GM23338 (cell line): ENCODE results near the gene ZNF891. TPM values are rescaled to one million over a fixed set of nuclear protein-coding genes. Genes with fewer than 3 reads are reported as not detected.

Experiments
- ATAC-seq: fragments of 200-7000 bp; cut with Tn5 transposase; 3 replicates; pipeline ENCODE4 v1.9.1; 2020
- DNase-seq: peaks from one replicate; pipeline ENCODE4 v3.0.0-alpha.2; 2015; ENCODE audit warnings: low spot score
- H2AFZ ChIP-seq: fragments of 200-600 bp; sonication (generic); 2 replicates; pipeline ENCODE4 v1.8.0; 2016; ENCODE audit warnings: antibody characterized with exemption, mild to moderate bottlenecking, moderate library complexity
- H3F3A ChIP-seq: fragments of 200-600 bp; sonication (generic); replicated peaks from 2 replicates; pipeline ENCODE4 v1.8.0; 2017; ENCODE audit warnings: antibody characterized with exemption, mixed run types, low read depth
- H3K27ac ChIP-seq: fragments of 200-600 bp; sonication (generic); 2 replicates; pipeline ENCODE4 v1.6.1; 2016; ENCODE audit warnings: low read depth
- H3K27me3 ChIP-seq: fragments of 200-600 bp; sonication (generic); 2 replicates; pipeline ENCODE4 v1.8.0; 2016; ENCODE audit warnings: mild to moderate bottlenecking, mixed run types, moderate library complexity; ENCODE audit not compliant: insufficient read depth
- H3K36me3 ChIP-seq: fragments of 200-600 bp; sonication (generic); 2 replicates; pipeline ENCODE4 v1.8.0; 2016; ENCODE audit warnings: mild to moderate bottlenecking; ENCODE audit not compliant: insufficient read depth
- H3K4me1 ChIP-seq: fragments of 200-600 bp; sonication (generic); 2 replicates; pipeline ENCODE4 v1.8.0; 2016; ENCODE audit warnings: mild to moderate bottlenecking, moderate library complexity; ENCODE audit not compliant: insufficient read depth
- H3K4me2 ChIP-seq: fragments of 200-600 bp; sonication (generic); 2 replicates; pipeline ENCODE4 v1.7.1; 2017; ENCODE audit warnings: mixed run types
- H3K4me3 ChIP-seq: fragments of 200-600 bp; sonication (generic); 2 replicates; pipeline ENCODE4 v1.6.1; 2016; ENCODE audit warnings: mixed run types
- H3K79me2 ChIP-seq: fragments of 200-600 bp; sonication (generic); replicated peaks from 2 replicates; pipeline ENCODE4 v1.8.0; 2017; ENCODE audit warnings: mild to moderate bottlenecking; ENCODE audit not compliant: insufficient read depth
- H3K9me2 ChIP-seq: fragments of 200-600 bp; sonication (generic); 2 replicates; pipeline ENCODE4 v1.8.0; 2017; ENCODE audit not compliant: insufficient read depth
- H4K20me1 ChIP-seq: fragments of 200-600 bp; sonication (generic); replicated peaks from 2 replicates; pipeline ENCODE4 v1.8.0; 2017; ENCODE audit warnings: mild to moderate bottlenecking; ENCODE audit not compliant: insufficient read depth
- H3K27ac Mint-ChIP-seq: 2 replicates; pipeline ENCODE4 v1.8.0; 2020; ENCODE audit warnings: inconsistent platforms, mild to moderate bottlenecking, moderate library complexity, mixed read lengths
- H3K27me3 Mint-ChIP-seq: 3 replicates; pipeline ENCODE4 v1.8.0; 2022; ENCODE audit warnings: low read depth, mild to moderate bottlenecking, moderate library complexity, mixed read lengths, inconsistent platforms; ENCODE audit not compliant: insufficient read depth, poor library complexity
- H3K36me3 Mint-ChIP-seq: 3 replicates; pipeline ENCODE4 v1.8.0; 2021; ENCODE audit warnings: low read depth, mild to moderate bottlenecking, inconsistent platforms, moderate library complexity, mixed read lengths
- H3K4me1 Mint-ChIP-seq: 3 replicates; pipeline ENCODE4 v1.8.0; 2020; ENCODE audit warnings: mild to moderate bottlenecking, inconsistent platforms, mixed read lengths
- H3K4me3 Mint-ChIP-seq: 3 replicates; pipeline ENCODE4 v1.8.0; 2021; ENCODE audit warnings: moderate library complexity, mild to moderate bottlenecking, inconsistent platforms, mixed read lengths
- H3K9me3 Mint-ChIP-seq: 3 replicates; pipeline ENCODE4 v1.8.0; 2020; ENCODE audit warnings: moderate library complexity, mild to moderate bottlenecking, inconsistent platforms, mixed read lengths
- EZH2phosphoT487 ChIP-seq: fragments of 200-600 bp; sonication (generic); IDR thresholded peaks from one replicate; pipeline ENCODE4 v1.8.1; 2018; ENCODE audit warnings: antibody characterized with exemption; ENCODE audit not compliant: unreplicated experiment
- JUNB ChIP-seq: IDR thresholded peaks from one replicate; pipeline ENCODE4 v1.6.1; 2016; ENCODE audit warnings: antibody characterized with exemption; ENCODE audit not compliant: unreplicated experiment
- NANOG ChIP-seq: IDR thresholded peaks from 2 replicates; pipeline ENCODE4 v1.6.1; 2016; ENCODE audit warnings: antibody characterized with exemption, borderline replicate concordance
- POLR2AphosphoS5 ChIP-seq: IDR thresholded peaks from 2 replicates; pipeline ENCODE4 v1.6.1; 2016; ENCODE audit warnings: antibody characterized with exemption, low read depth
- STAT1 ChIP-seq: IDR thresholded peaks from one replicate; pipeline ENCODE4 v1.6.1; 2016; ENCODE audit warnings: antibody characterized with exemption; ENCODE audit not compliant: unreplicated experiment
- ZNF114 ChIP-seq: fragments of 250-450 bp; sonication (Bioruptor Pico); IDR thresholded peaks from 2 replicates; pipeline ENCODE4 v1.5.0; 2020; ENCODE audit warnings: mild to moderate bottlenecking, moderate library complexity
- ZNF331 ChIP-seq: fragments of 250-450 bp; sonication (Bioruptor Pico); IDR thresholded peaks from 2 replicates; pipeline ENCODE4 v1.5.0; 2020; ENCODE audit warnings: low read depth, mild to moderate bottlenecking, moderate library complexity
- polyA plus RNA-seq: library from polyadenylated mRNA; unstranded; fragments of >200 nt; fragmentation: Nextera tagmentation; extraction: Ambion mirVana; gene quantifications from 2 replicates; pipeline ENCODE4 v1.2.1, GENCODE V29; 2016
- total RNA-seq: library from RNA; depleted of rRNA; stranded (reverse); fragments of >200 nt; shearing (Covaris generic); gene quantifications from 2 replicates; pipeline ENCODE4 v1.2.3, GENCODE V29; 2014
- TF ChIP-seq, protein P1 (sequence below), 2 experiments: fragments of 200-600 bp in 1 of 2; sonication (generic) in 1 of 2; conservative IDR thresholded peaks; 2 replicates each; pipeline versions ENCODE4 v1.5.1 to v1.6.1; 2016 to 2017; ENCODE audit warnings: antibody characterized with exemption in 2 of 2, low read depth in 2 of 2, mild to moderate bottlenecking in 2 of 2, moderate library complexity in 1 of 2
- TF ChIP-seq, protein P2 (sequence below): IDR thresholded peaks from one replicate; pipeline ENCODE4 v1.6.1; 2018; ENCODE audit warnings: antibody characterized with exemption; ENCODE audit not compliant: unreplicated experiment
- TF ChIP-seq, protein P3 (sequence below): fragments of 250-450 bp; sonication (Bioruptor Pico); IDR thresholded peaks from 2 replicates; pipeline ENCODE4 v1.5.0; 2020; ENCODE audit warnings: mild to moderate bottlenecking, moderate library complexity

The ZNF891 gene
- total and polyA plus RNA-seq, 2 experiments from 2014 or later: 1.8 to 5.4 TPM

DNA sequence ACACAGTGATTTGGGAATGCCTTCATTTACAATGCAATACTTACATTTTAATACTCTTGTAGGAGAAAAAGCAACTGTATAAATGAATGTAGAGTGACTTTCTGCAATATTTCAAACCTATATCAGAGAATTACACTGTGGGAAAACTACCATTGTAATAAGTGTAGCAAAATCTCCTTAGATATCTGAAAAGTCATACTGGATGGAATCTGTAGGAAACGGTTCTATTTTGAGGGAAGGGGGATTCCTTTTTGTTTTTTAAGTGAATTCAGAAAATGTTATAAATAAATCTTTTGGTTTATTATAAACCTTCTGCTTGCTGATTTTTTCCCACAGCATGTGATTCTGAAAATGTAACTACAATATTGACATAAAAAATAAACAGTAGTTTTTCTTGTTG, 23.0 kb downstream of the ZNF891 start:
- H3K27me3 ChIP-seq: no peaks in the 10 kb centered on the region
- Mint-ChIP-seq H3K27ac (no peak overlapping the region), H3K36me3 (peaks cover 99% of the 10 kb centered on the region), H3K27me3 (no peaks in the 10 kb centered on the region), H3K4me3 (no peak overlapping the region), H3K9me3 (peaks cover 98% of the 10 kb centered on the region), H3K4me1 (no peaks in the 10 kb centered on the region)
- DNase-seq (no peak), ATAC-seq (no peak)
- TF ChIP-seq POLR2AphosphoS5: no peak
- TF ChIP-seq, protein P1, sequence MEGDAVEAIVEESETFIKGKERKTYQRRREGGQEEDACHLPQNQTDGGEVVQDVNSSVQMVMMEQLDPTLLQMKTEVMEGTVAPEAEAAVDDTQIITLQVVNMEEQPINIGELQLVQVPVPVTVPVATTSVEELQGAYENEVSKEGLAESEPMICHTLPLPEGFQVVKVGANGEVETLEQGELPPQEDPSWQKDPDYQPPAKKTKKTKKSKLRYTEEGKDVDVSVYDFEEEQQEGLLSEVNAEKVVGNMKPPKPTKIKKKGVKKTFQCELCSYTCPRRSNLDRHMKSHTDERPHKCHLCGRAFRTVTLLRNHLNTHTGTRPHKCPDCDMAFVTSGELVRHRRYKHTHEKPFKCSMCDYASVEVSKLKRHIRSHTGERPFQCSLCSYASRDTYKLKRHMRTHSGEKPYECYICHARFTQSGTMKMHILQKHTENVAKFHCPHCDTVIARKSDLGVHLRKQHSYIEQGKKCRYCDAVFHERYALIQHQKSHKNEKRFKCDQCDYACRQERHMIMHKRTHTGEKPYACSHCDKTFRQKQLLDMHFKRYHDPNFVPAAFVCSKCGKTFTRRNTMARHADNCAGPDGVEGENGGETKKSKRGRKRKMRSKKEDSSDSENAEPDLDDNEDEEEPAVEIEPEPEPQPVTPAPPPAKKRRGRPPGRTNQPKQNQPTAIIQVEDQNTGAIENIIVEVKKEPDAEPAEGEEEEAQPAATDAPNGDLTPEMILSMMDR (conservative IDR thresholded peaks at IDR 0.05; ENCODE audit: low read depth in 2 of 2): no peak
- TF ChIP-seq NANOG: no peak
- TF ChIP-seq STAT1: no peak
- no peak for TF ChIP-seq EZH2phosphoT487
- TF ChIP-seq ZNF114 (CRISPR knock-in tag): no peak
- TF ChIP-seq, protein P2, sequence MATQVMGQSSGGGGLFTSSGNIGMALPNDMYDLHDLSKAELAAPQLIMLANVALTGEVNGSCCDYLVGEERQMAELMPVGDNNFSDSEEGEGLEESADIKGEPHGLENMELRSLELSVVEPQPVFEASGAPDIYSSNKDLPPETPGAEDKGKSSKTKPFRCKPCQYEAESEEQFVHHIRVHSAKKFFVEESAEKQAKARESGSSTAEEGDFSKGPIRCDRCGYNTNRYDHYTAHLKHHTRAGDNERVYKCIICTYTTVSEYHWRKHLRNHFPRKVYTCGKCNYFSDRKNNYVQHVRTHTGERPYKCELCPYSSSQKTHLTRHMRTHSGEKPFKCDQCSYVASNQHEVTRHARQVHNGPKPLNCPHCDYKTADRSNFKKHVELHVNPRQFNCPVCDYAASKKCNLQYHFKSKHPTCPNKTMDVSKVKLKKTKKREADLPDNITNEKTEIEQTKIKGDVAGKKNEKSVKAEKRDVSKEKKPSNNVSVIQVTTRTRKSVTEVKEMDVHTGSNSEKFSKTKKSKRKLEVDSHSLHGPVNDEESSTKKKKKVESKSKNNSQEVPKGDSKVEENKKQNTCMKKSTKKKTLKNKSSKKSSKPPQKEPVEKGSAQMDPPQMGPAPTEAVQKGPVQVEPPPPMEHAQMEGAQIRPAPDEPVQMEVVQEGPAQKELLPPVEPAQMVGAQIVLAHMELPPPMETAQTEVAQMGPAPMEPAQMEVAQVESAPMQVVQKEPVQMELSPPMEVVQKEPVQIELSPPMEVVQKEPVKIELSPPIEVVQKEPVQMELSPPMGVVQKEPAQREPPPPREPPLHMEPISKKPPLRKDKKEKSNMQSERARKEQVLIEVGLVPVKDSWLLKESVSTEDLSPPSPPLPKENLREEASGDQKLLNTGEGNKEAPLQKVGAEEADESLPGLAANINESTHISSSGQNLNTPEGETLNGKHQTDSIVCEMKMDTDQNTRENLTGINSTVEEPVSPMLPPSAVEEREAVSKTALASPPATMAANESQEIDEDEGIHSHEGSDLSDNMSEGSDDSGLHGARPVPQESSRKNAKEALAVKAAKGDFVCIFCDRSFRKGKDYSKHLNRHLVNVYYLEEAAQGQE: no peak
- TF ChIP-seq ZNF331: no peak
- TF ChIP-seq, protein P3, sequence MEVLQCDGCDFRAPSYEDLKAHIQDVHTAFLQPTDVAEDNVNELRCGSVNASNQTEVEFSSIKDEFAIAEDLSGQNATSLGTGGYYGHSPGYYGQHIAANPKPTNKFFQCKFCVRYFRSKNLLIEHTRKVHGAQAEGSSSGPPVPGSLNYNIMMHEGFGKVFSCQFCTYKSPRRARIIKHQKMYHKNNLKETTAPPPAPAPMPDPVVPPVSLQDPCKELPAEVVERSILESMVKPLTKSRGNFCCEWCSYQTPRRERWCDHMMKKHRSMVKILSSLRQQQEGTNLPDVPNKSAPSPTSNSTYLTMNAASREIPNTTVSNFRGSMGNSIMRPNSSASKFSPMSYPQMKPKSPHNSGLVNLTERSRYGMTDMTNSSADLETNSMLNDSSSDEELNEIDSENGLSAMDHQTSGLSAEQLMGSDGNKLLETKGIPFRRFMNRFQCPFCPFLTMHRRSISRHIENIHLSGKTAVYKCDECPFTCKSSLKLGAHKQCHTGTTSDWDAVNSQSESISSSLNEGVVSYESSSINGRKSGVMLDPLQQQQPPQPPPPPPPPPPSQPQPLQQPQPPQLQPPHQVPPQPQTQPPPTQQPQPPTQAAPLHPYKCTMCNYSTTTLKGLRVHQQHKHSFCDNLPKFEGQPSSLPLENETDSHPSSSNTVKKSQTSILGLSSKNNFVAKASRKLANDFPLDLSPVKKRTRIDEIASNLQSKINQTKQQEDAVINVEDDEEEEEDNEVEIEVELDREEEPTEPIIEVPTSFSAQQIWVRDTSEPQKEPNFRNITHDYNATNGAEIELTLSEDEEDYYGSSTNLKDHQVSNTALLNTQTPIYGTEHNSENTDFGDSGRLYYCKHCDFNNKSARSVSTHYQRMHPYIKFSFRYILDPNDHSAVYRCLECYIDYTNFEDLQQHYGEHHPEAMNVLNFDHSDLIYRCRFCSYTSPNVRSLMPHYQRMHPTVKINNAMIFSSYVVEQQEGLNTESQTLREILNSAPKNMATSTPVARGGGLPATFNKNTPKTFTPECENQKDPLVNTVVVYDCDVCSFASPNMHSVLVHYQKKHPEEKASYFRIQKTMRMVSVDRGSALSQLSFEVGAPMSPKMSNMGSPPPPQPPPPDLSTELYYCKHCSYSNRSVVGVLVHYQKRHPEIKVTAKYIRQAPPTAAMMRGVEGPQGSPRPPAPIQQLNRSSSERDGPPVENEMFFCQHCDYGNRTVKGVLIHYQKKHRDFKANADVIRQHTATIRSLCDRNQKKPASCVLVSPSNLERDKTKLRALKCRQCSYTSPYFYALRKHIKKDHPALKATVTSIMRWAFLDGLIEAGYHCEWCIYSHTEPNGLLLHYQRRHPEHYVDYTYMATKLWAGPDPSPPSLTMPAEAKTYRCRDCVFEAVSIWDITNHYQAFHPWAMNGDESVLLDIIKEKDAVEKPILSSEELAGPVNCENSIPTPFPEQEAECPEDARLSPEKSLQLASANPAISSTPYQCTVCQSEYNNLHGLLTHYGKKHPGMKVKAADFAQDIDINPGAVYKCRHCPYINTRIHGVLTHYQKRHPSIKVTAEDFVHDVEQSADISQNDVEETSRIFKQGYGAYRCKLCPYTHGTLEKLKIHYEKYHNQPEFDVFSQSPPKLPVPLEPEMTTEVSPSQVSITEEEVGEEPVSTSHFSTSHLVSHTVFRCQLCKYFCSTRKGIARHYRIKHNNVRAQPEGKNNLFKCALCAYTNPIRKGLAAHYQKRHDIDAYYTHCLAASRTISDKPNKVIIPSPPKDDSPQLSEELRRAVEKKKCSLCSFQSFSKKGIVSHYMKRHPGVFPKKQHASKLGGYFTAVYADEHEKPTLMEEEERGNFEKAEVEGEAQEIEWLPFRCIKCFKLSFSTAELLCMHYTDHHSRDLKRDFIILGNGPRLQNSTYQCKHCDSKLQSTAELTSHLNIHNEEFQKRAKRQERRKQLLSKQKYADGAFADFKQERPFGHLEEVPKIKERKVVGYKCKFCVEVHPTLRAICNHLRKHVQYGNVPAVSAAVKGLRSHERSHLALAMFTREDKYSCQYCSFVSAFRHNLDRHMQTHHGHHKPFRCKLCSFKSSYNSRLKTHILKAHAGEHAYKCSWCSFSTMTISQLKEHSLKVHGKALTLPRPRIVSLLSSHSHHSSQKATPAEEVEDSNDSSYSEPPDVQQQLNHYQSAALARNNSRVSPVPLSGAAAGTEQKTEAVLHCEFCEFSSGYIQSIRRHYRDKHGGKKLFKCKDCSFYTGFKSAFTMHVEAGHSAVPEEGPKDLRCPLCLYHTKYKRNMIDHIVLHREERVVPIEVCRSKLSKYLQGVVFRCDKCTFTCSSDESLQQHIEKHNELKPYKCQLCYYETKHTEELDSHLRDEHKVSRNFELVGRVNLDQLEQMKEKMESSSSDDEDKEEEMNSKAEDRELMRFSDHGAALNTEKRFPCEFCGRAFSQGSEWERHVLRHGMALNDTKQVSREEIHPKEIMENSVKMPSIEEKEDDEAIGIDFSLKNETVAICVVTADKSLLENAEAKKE (CRISPR knock-in tag): no peak
- TF ChIP-seq JUNB: no peak
- no peaks in the 10 kb centered on the region for H3K9me2 ChIP-seq
- H3K79me2 ChIP-seq: peaks cover 14% of the 10 kb centered on the region; the same call in 1 of the 2 replicates
- H3K4me3 ChIP-seq: no peak overlapping the region
- no peaks in the 10 kb centered on the region for H4K20me1 ChIP-seq
- no peak overlapping the region for H2AFZ ChIP-seq
- H3K36me3 ChIP-seq: peaks cover 81% of the 10 kb centered on the region
- H3K4me1 ChIP-seq: no peaks in the 10 kb centered on the region
- H3K27ac ChIP-seq: no peak overlapping the region
- no peak overlapping the region for H3K4me2 ChIP-seq
- no peaks in the 10 kb centered on the region for H3F3A ChIP-seq
